ENCODE results near the gene ABCG4.

Gene ABCG4

DNA sequence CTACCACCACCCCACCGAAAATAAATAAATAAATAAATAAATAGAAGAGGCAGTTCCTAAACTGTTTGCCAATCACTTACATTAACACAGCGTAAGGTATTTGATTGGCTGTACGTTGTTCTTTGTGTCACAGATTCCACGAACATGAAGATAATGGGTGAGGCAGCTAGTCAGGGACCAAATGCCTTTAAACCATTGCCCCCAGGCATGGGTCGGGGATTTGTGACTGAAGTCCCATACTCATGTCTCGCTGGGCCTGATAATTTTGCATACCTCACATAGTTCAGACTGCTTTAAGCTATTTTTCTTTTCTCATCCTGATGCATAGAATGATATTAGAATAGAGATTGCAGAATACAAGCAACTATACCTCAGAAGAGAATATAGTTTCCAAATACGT is 53.7 kb downstream of the ABCG4 start:
- FAIRE-seq (no peak), DNase-seq (ENCODE audit: insufficient read length, low spot score) (no peak)

DNA sequence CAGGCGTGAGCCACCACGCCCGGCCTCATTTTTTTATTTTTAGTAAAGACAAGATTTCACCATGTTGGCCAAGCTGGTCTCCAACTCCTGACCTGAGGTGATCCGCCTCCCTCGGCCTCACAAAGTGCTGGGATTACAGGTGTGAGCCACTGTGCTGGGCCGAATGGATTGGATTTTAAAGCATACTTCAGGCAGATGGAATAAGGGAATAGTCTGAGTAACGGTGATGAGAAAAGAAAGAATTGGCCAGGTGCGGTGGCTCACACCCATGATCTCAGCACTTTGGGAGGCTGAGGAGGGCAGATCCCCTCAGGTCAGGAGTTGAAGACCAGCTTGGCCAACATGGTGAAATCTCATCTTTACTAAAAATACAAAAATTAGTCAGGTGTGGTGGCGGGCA is 55.2 kb downstream of the ABCG4 start:
- DNase-seq (ENCODE audit: insufficient read length, low spot score) (no peak), FAIRE-seq (no peak)

DNA sequence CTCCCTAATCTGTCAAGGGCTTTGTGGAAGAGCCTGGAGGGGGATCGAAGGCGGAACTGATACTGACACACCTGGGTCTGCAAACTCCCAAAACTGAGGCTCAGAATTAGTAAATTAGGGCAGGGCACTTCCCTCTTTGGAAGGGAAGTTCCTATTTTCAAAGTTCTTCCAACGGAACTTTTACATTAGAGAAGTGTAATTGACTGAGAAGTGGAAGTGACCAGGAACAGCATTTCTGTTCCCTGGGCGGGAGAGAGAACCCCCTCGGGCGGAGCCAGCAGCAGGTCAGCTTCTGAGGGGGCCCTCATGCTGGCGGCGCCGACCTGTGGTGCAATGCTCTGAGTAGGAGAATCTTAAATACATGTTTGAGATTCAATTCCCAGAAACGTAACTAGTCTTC is 56.2 kb downstream of the ABCG4 start:
- DNase-seq (ENCODE audit: insufficient read length, low spot score) (no peak), FAIRE-seq (peak; percentile 91)

DNA sequence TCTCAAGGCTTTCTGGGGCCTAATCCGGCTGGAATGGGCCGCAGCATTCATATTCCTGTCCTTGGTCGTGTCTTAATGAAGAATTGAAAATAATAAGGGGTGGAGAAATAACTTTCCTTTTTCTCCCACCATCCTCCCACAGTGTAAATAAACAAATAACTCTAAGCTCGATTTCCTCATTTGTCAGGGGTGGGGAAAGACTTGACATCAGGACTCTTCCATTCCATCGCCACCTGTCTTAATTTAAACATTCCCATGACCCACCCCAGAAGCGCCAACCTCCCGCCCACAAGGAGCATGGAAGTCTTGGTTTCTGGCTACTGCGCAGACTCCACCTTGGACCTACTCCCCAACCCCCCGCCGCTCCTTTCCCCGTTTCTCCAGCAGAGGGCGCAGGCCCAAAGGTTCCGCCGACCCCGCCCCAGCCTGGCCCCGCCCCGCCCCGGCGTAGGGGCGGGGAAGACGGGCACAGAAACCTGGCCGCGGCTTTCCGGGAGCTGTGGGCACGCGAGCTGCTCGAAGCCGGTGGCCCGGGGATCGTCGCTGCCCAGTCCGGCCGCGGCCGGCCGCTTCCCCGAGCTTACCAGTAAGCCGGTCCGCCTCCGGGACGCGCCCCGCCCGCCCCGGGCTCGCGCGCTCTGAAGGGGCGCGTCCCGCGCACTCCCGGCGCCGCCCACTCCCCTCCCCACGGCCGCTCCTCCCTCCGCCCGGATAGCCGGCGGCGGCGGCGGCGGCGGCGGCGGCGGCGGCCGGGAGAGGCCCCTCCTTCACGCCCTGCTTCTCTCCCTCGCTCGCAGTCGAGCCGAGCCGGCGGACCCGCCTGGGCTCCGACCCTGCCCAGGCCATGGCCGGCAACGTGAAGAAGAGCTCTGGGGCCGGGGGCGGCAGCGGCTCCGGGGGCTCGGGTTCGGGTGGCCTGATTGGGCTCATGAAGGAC is 57.0 kb downstream of the ABCG4 start, which contains the start of gene CBL:
Gene CBL, plus strand, starts transcription at position 766 of the 937 bp plus-strand sequence. Its CDS starts 79 bp downstream, at position 845.
- FAIRE-seq: peak; percentile 82
- DNase-seq (ENCODE audit: insufficient read length, low spot score): peak; percentile 89

DNA sequence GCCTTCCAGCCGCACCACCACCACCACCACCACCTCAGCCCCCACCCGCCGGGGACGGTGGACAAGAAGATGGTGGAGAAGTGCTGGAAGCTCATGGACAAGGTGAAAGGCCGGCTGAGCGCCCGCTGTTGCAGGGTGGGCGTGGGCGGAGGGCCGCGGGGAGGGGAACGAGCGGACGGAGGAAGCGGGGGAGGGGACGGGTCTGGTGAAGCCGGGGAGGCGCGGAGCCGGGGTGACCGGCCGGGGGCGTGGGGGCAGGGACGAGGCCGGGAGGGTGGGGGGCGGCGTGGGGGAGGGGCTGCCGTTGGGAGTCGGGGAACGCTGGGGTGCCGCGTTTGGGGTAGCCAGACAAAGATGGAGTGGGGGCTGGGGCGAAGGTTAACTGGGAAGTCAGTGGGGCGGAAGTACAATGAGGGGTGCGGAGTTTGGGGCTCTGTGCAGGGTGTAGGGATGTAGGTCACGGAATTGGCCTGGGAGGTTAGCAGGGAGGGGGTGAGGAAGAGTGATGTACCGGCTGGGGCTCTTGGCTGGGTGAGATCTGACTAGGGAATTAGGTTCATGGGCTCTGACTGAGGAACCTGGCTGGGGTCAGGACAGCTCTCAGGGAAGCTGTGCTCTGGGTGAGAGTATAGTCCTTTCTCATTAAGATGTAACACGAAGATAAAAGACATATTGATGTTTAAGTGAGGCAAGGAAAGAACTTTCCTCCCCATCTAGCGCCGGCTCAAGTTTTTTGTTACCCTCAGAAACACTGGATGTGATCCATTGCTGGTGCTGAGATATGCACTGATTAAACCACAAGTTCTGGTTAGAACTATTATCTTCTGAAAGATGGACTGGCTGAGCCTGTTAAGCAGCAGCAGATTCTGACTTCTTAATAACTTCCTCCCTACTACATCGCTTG is 57.9 kb downstream of the ABCG4 start:
- FAIRE-seq (peak; percentile 84), DNase-seq (ENCODE audit: insufficient read length, low spot score) (peak; percentile 47)

DNA sequence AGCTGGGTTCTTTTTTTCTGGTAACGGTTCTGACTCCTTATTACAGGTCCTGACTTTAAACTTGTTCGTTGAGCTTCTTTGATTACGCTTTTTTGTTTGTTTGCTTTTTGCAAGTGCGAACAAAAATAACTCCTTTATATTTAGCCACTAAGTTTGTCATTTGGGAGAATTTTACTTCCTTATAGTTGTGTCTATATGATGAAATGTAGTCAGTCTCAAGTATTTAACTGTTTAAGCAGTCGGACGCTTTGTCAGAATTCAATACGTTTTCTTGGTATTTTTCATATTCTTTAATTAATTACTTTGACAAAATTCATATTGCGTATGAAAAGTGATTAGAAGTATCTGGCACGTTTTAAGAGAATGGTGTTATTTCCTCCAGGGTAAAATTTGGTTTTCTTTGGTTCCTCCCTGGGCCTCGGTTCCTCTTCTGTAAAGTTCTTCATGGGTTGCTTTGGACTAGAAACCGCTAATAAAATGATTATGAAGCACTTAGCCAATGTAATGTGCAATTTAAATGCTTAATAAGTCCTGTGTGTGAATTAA is 58.6 kb downstream of the ABCG4 start:
- no peak for DNase-seq (ENCODE audit: insufficient read length, low spot score)
- no peak for FAIRE-seq

DNA sequence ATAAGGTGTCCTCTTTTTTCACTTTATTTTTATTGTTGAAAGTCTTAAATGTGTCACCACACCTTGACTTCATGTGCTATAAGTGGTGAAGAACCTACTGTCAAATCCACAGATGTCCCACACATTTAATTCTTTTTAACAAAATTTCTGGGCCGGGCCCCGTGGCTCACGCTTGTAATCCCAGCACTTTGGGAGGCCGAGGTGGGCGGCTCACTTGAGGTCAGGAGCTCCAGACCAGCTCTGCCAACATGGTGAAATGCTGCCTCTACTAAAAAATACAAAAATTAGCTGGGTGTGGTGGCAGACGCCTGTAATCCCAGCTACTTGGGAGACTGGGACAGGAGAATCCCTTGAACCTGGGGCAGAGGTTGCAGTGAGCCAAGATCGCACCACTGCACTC is 60.3 kb downstream of the ABCG4 start:
- FAIRE-seq: no peak
- DNase-seq (ENCODE audit: insufficient read length, low spot score): no peak

DNA sequence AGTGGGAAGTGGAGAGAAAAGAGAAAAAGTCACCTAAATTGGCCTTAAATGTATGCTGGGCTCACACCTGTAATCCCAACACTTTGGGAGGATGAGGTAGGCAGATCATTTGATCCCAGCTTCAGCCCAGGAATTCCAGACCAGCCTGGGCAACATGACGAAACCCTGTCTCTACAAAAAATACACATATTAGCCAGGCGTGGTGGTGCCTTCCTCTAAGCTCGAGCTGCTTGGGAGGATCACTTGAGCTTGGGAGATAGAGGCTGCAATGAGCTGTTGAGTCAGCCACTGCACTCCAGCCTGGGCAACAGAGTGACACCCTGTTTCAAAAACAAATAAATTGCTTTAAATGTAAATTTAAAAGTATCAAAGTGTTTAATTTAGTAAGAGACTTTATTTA is 61.2 kb downstream of the ABCG4 start:
- DNase-seq (ENCODE audit: insufficient read length, low spot score) (no peak), FAIRE-seq (no peak)

All from GM19239 (cell line).